IPS-NIHi7 (cell line): ENCODE measurements around the gene PRR16.
"Not testable (repeated sequence)": the region's sequence is repeated elsewhere in the genome, so short reads cannot be mapped to it uniquely, and the experiment has no call there.

ENCODE experiments used
- DNase-seq: peaks from one replicate; pipeline ENCODE4 v3.0.0; 2012; ENCODE audit warnings: mixed read lengths; ENCODE audit errors: extremely low spot score

The PRR16 gene

GRCh38 chr5:120463991-120464626 lies at the start of gene PRR16:
Gene PRR16, plus strand, starts transcription at chr5:120464300.
- DNase-seq, result peak; percentile 77

DNA sequence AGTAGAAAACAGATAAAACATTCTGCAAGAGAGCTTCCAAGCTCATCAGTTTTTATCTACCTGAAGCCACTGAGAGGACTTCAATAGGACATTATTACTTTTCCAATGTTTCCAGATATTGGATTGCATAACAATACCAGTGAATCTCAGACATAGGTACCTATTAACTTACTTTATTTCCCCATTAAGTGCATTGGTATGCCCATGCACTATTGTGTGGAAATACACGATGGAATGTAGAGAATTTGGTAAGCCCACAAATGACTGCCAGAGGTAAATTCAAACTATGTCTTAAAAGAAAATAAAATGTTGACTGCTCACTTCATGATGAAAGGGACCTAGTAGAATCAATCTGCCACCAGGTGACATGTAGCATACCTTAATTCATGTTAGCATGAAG lies 48.1 kb upstream of the PRR16 start:
- DNase-seq, result no peak

DNA sequence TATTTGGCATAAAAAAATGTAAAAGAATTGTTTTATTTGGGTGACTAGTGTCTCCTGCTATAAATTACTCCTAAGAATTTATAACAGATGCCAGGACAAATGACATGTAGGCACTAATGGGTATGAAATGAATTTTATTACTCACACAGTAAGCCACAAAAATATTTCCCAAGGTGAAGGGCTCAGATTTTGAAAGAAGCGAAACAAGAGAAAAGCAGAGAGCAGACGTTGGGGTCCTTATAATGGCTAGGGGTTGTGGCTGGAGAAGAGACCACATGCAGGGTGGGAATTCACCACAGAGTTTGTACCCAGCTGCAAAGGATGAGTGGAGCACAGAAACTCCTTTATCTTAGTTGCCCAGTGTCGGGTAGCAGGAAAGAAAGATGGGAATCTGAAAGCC lies 45.0 kb upstream of the PRR16 start:
- DNase-seq, result no peak

GRCh38 chr5:120426633-120427275 lies 37.3 kb upstream of the PRR16 start:
- not testable (repeated sequence) for DNase-seq

DNA sequence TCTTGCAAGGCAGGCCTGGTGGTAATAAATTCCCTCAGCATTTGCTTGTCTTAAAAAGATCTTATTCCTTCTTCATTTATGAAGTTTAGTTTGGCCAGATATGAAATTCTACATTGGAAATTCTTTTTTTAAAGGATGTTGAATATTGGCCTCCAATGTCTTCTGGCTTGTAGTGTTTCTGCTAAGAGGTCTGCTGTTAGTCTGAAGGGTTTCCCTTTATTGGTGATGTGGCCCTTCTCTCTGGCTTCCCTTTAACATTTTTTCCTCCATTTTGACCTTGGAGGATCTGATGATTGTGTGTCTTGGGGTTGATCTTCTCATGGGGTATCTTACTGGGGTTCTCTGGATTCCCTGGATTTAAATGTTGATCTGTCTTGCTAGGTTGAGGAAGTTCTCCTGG lies 33.5 kb upstream of the PRR16 start:
- DNase-seq, result no peak

DNA sequence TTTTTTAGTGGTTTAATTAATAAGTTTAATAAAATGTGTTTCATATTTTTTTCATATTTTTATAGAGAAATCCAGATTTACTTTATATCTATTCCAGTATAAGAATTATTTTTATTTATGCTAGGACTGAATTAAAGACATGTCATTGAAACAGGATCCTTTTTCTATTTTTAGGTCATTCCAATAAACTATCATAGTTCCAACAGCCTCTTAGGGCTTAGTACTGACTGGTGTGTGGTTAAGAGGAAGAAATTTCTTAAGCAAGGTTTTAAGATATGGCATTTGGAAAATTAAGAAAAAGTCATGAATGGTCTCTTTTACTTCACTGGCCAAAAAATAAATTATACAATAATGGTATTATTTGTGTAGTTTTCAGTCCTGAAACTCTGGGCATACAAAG lies 31.2 kb upstream of the PRR16 start:
- DNase-seq, result no peak

DNA sequence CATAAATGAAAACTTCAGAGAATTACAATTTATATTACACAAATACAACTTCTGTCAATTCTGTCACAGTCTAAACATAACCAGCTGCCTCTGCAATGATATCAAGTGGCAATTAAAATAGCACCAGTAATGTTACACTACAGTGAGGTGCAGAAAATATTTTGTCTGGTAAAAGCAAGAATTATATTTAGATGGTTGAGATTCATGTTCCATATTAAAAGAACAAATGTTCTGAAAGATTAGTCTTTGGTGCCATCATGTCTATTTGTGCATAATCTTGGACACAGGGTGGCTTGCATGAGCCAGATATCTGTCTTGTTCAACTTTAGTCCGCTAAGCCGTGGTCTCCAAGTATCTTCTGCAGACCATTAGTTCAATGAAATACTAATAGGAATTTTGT lies 29.0 kb upstream of the PRR16 start:
- no peak for DNase-seq

DNA sequence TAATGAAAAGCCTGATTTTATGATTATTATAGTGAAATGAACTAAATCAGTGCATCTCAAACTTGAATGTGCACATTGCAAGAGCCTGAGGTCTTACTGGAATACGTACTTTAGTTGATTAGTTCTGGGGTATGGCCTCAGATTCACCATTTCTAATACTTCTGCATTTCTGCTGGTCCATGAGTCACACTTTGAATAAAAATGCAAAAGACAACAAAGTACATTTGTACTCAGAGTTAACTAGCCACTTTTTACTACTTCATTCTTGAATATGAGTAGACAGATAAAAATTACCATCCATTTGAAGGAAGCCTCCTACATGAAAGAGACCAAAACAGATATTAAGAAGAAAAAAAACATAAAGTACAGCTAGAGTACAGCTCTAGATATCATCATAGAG lies 27.1 kb upstream of the PRR16 start:
- DNase-seq, result no peak

DNA sequence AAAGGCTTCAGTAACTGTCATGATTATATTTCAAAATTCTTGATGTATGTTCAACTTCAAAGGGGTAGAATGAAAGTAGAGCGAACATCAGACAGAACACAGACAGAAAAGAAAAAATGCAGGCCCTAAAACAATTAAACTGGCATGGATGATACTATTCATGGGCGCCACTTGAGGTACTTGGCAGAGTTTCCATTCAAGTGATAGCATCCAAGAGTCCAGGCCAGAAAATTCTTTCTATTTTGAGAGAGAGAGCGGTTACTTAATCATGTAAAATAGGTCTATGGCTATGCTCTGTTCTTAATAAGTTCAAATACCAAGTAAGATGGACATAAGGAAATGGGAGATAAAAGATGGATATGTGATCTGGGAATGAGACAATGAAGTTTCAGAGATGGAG lies 21.4 kb upstream of the PRR16 start:
- DNase-seq, result no peak

DNA sequence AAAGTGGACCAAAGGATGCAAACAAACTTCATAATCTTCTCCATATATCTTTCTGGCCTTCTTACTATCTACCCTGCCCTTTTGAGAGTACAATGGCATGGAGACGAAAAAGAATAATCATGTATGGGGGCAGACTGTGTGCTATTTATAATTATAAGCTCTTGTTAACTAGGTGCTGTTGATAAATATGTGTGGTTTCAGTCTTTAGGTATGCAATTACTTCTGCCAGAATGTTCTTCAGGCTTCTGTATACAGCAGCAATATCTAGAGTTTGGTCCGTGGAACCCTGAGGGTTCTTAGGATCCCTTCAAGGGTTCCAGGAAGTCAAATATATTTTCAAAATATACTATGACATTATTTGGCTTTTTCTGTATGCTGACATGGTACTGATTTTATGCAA lies 20.5 kb upstream of the PRR16 start:
- DNase-seq, result no peak

- peak; percentile 16 for DNase-seq
These were observed 18.0 kb upstream of the PRR16 start for GRCh38 chr5:120446068-120446492.

- DNase-seq, result no peak
These were observed 17.2 kb upstream of the PRR16 start for GRCh38 chr5:120446901-120447300.

- DNase-seq, result no peak
These were observed 16.3 kb upstream of the PRR16 start for GRCh38 chr5:120447706-120448239.

DNA sequence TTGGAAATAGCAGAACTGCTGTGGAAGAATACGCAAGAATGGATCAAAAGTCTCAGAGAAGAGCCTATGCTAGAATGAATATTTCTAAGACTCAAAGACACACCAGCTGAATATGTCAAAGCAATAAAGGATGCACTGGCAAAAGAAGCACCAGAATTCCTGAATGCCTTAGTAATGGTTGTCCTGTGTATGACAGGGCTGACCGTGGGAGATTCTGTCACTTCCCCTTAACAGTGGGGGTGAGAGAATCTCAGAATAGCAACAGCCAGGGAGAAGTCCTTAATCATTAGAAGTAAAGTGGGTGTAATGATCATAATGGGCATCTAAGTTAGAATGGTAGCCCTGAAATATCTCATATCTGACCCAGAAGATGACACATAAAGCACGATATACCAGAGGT lies 14.6 kb upstream of the PRR16 start:
- no peak for DNase-seq

GRCh38 chr5:120450910-120451309 lies 13.2 kb upstream of the PRR16 start:
- DNase-seq, result no peak

DNA sequence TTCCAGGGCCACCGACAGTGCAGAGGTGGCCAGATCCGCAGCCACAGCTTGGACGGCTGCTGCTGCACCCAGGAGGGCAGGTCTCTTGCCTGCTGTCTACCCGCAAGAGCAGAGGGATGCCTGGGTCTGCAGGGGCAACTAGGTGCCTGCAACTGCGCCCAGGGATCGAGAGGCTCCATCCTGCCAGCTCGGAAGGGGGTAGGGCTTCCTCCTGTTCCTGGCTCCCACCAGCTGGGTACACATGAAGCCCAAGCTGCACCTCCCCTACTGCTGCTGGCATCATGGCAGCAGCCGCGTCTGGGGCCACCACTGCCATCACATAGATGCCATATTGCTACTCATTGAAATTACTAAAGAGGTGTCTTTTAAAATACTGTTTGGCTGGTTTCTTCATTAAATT lies 12.7 kb upstream of the PRR16 start:
- DNase-seq, result no peak

DNA sequence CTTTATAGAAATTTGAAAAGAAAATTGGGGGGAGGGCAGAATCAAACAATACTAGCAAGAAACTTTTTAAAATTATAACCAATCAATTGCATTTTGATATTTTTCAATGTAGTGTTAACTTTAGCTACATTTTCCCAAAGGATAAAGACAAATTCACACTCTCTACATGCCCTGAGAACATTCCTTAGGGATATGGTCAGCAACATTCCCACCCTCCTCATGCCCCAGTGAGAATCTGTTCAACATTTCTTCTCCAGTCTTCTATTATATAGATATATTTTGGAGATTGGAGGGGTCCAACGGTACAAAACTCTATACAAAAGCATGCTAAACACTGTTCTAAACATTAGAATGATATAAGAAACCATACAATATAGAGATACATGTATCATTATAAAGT lies 11.6 kb upstream of the PRR16 start:
- DNase-seq, result no peak

GRCh38 chr5:120454094-120454798 lies 9.9 kb upstream of the PRR16 start:
- peak; percentile 11 for DNase-seq

DNA sequence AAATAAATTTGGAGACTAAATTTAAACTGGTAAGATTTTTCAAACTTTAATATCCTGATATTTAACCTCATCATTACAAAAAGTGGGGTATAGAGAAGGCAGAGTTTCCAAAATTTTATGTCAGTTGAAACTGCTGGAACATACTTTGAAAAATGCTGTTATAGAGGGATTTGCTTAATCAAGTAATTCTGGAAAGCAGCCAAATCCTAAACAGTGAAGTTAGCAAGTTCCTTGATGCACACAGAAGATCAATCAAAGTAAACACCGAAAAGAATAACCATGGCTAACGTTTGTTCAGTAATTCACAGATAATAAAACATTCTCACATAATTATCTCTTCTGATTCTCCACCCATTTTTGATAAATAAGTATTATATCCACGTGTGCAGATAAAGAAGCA lies 8.1 kb upstream of the PRR16 start:
- no peak for DNase-seq

- peak; percentile 31 for DNase-seq
These were observed 6.1 kb upstream of the PRR16 start for GRCh38 chr5:120457839-120458507.

- DNase-seq, result not testable (repeated sequence)
These were observed 5.6 kb upstream of the PRR16 start for GRCh38 chr5:120458508-120458847.

- DNase-seq, result no peak
These were observed 2.8 kb upstream of the PRR16 start for GRCh38 chr5:120461251-120461650.
